SK-N-SH treated with all-trans-retinoic acid at 6 μM for 48 hours (cell line): ENCODE data around the gene AHCYL2.

Experiments used
- ATAC-seq: fragments of 200-7000 bp; cut with Tn5 transposase; 3 replicates; pipeline ENCODE4 v1.9.1; 2020; ENCODE audit warnings: mild to moderate bottlenecking, moderate library complexity
- BACH2 ChIP-seq: fragments of 250-450 bp; sonication (Bioruptor Pico); IDR thresholded peaks from 2 replicates; pipeline ENCODE4 v1.9.0; 2021; ENCODE audit warnings: mild to moderate bottlenecking, borderline replicate concordance
- CREB5 ChIP-seq: fragments of 250-450 bp; sonication (Bioruptor Pico); IDR thresholded peaks from 2 replicates; pipeline ENCODE4 v1.5.1; 2020; ENCODE audit warnings: low read depth, mild to moderate bottlenecking, moderate library complexity
- CSRNP3 ChIP-seq: fragments of 250-450 bp; sonication (Bioruptor Pico); IDR thresholded peaks from 2 replicates; pipeline ENCODE4 v1.5.1; 2021; ENCODE audit warnings: mild to moderate bottlenecking, moderate library complexity
- ESRRG ChIP-seq: fragments of 250-450 bp; sonication (Bioruptor Pico); IDR thresholded peaks from 2 replicates; pipeline ENCODE4 v1.6.1; 2021; ENCODE audit warnings: mild to moderate bottlenecking
- ISL1 ChIP-seq: fragments of 250-450 bp; sonication (Bioruptor Pico); IDR thresholded peaks from 2 replicates; pipeline ENCODE4 v2.1.2; 2022; ENCODE audit warnings: mild to moderate bottlenecking, moderate library complexity
- PATZ1 ChIP-seq: fragments of 250-450 bp; sonication (Bioruptor Pico); IDR thresholded peaks from 2 replicates; pipeline ENCODE4 v1.8.0; 2020; ENCODE audit warnings: mild to moderate bottlenecking, moderate library complexity, borderline replicate concordance
- POU6F1 ChIP-seq: fragments of 250-450 bp; sonication (Bioruptor Pico); IDR thresholded peaks from 2 replicates; pipeline ENCODE4 v1.8.0; 2021; ENCODE audit warnings: low read depth, mild to moderate bottlenecking, moderate library complexity, borderline replicate concordance
- PPARA ChIP-seq: fragments of 250-450 bp; sonication (Bioruptor Pico); IDR thresholded peaks from 2 replicates; pipeline ENCODE4 v1.5.0; 2020; ENCODE audit warnings: mild to moderate bottlenecking, borderline replicate concordance
- RARB ChIP-seq: fragments of 250-450 bp; sonication (Bioruptor Pico); IDR thresholded peaks from 2 replicates; pipeline ENCODE4 v1.8.0; 2021; ENCODE audit warnings: mild to moderate bottlenecking, moderate library complexity
- SNAI2 ChIP-seq: fragments of 250-450 bp; sonication (Bioruptor Pico); IDR thresholded peaks from 2 replicates; pipeline ENCODE4 v1.5.0; 2020; ENCODE audit warnings: mild to moderate bottlenecking, moderate library complexity
- TOX ChIP-seq: fragments of 250-450 bp; sonication (Bioruptor Pico); IDR thresholded peaks from 2 replicates; pipeline ENCODE4 v1.8.0; 2021; ENCODE audit warnings: mild to moderate bottlenecking, moderate library complexity, borderline replicate concordance
- TSHZ2 ChIP-seq: fragments of 250-450 bp; sonication (Bioruptor Pico); IDR thresholded peaks from 2 replicates; pipeline ENCODE4 v1.5.0; 2020; ENCODE audit warnings: mild to moderate bottlenecking, moderate library complexity
- ZC3H10 ChIP-seq: fragments of 250-450 bp; sonication (Bioruptor Pico); IDR thresholded peaks from 2 replicates; pipeline ENCODE4 v1.5.1; 2021; ENCODE audit warnings: mild to moderate bottlenecking, moderate library complexity
- ZFP3 ChIP-seq: fragments of 250-450 bp; sonication (Bioruptor Pico); IDR thresholded peaks from 2 replicates; pipeline ENCODE4 v1.5.0; 2020; ENCODE audit warnings: mild to moderate bottlenecking, moderate library complexity
- ZFP30 ChIP-seq: fragments of 450-650 bp; formaldehyde crosslinking; IDR thresholded peaks from 2 replicates; pipeline ENCODE4 v1.5.0; 2022; ENCODE audit warnings: mild to moderate bottlenecking, moderate library complexity
- ZNF565 ChIP-seq: fragments of 450-650 bp; formaldehyde crosslinking; conservative IDR thresholded peaks from 2 replicates; pipeline ENCODE4 v1.5.0; 2020; ENCODE audit warnings: low read depth, mild to moderate bottlenecking, moderate library complexity

The AHCYL2 gene

GRCh38 chr7:129209067-129209926 lies 15.5 kb upstream of the AHCYL2 start:
- no peak for TF ChIP-seq ZC3H10 (CRISPR knock-in tag)
- TF ChIP-seq BACH2 (CRISPR knock-in tag): no peak
- ATAC-seq: no peak

GRCh38 chr7:129210256-129210988 lies 14.4 kb upstream of the AHCYL2 start:
- ATAC-seq: peak; percentile 95
- no peak for TF ChIP-seq CSRNP3 (CRISPR knock-in tag)
- no peak for TF ChIP-seq CREB5 (CRISPR knock-in tag)
- no peak for TF ChIP-seq SNAI2 (CRISPR knock-in tag)
- TF ChIP-seq TOX (CRISPR knock-in tag): no peak
- TF ChIP-seq ISL1 (CRISPR knock-in tag): no peak

GRCh38 chr7:129210989-129211312 lies 13.9 kb upstream of the AHCYL2 start:
- no peak; the same call in 2 of the 3 replicates for ATAC-seq
- TF ChIP-seq ZFP30 (CRISPR knock-in tag) (no peak), RARB (CRISPR knock-in tag) (no peak), POU6F1 (CRISPR knock-in tag) (no peak), ZNF565 (CRISPR knock-in tag) (no peak), ZFP3 (no peak), TSHZ2 (CRISPR knock-in tag) (no peak)

- TF ChIP-seq POU6F1 (CRISPR knock-in tag): no peak
- no peak for TF ChIP-seq RARB (CRISPR knock-in tag)
- TF ChIP-seq PPARA: no peak
- TF ChIP-seq ESRRG (CRISPR knock-in tag): no peak
- TF ChIP-seq PATZ1 (CRISPR knock-in tag): no peak
- TF ChIP-seq, all 23 proteins: peak for 0
- ATAC-seq: no peak
These were observed 12.7 kb upstream of the AHCYL2 start for GRCh38 chr7:129212126-129212525.
